ENCODE data around the gene AP2S1. TPM values are rescaled to one million over a fixed set of nuclear protein-coding genes. Genes with fewer than 3 reads are reported as not detected.

AP2S1 gene
- total and polyA plus RNA-seq, 2 of the 8 experiments (the other 6 are each of a cell fraction or from before 2014, with no cell fraction given), result 195 to 211 TPM

DNA sequence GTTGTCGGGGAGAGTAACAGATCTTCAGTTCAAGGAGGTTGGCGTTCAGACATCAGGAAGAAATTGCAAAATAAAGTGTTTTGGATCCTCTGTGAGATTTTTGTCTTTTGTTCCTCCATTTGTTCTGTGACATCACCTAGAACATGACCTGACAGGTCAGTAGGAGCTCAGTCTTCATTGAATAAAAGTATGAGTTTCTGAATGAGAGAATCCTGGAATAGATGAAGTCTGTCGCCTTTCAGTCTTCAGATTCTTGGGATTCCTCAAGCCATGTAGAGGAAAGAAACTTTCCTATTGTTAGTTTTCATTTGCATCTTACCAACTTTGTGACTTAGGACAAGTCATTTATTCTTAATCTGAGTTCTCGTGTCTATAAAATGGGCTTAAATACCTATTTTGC is 24.6 kb upstream of the AP2S1 start:
- Histone ChIP-seq H4K91ac (replicated peaks; ENCODE audit: insufficient read length, low read length) (no peak overlapping the region), H3K79me1 (ENCODE audit: low read depth, low read length) (peaks cover 4% of the 10 kb centered on the region), H3K23me2 (ENCODE audit: low read depth, low read length) (no peaks in the 10 kb centered on the region), H3K4me2 (ENCODE audit: insufficient read depth in 1 of 2, low read depth in 2 of 2, low read length in 2 of 2) (peak overlapping the region in 1 of 2 experiments; percentile 6; a peak in 1 of 4 replicates), H2AK5ac (ENCODE audit: low read depth, low read length) (no peak overlapping the region), H2BK12ac (ENCODE audit: low read depth, low read length) (no peak overlapping the region), H3K9ac (replicated peaks in 1 of 4; ENCODE audit: extremely low read depth in 1 of 4, low read depth in 3 of 4, low read length in 3 of 4) (no peak overlapping the region), H2BK20ac (ENCODE audit: low read length) (no peak overlapping the region), H3K27ac (ENCODE audit: low read depth, low read length) (no peak overlapping the region), H4K8ac (ENCODE audit: extremely low read depth, insufficient read depth, low read length) (no peak overlapping the region), H3K36me3 (ENCODE audit: control insufficient read depth in 2 of 4, insufficient read depth in 4 of 4, low read length in 3 of 4) (no peaks in the 10 kb centered on the region; a peak in 1 of 8 replicates), H3K23ac (ENCODE audit: insufficient read length) (no peak overlapping the region), H3K18ac (ENCODE audit: extremely low read depth, low read length) (no peak overlapping the region), H4K5ac (ENCODE audit: insufficient read length, low read depth, low read length) (no peak overlapping the region), H3K4me1 (replicated peaks in 1 of 4; ENCODE audit: control insufficient read depth in 3 of 4, insufficient read depth in 4 of 4, low read length in 3 of 4) (peaks cover 0 to 3% (median 1%) of the 10 kb centered on the region in 4 experiments; a peak in 2 of 7 replicates), H2BK5ac (ENCODE audit: low read depth, low read length) (no peak overlapping the region), H3K27me3 (replicated peaks in 1 of 4; ENCODE audit: control insufficient read depth in 3 of 4, extremely low read depth in 1 of 4, insufficient read depth in 3 of 4, low read length in 3 of 4) (no peaks in the 10 kb centered on the region), H2BK15ac (ENCODE audit: low read length) (no peak overlapping the region), H3K56ac (replicated peaks; ENCODE audit: insufficient read length, low read depth, low read length) (no peak overlapping the region), H3K4me3 (ENCODE audit: extremely low read depth in 1 of 4, insufficient read depth in 2 of 4, low read depth in 3 of 4, low read length in 4 of 4) (peak overlapping the region in 1 of 4 experiments; percentile 8; a peak in 1 of 8 replicates), H3K4ac (replicated peaks; ENCODE audit: insufficient read length, low read depth, low read length) (no peak overlapping the region), H2BK120ac (replicated peaks; ENCODE audit: low read depth, low read length) (no peak overlapping the region), H2AFZ (ENCODE audit: low read length) (no peak overlapping the region), H3K79me2 (ENCODE audit: control insufficient read depth in 1 of 2, insufficient read depth in 2 of 2, low read length in 2 of 2) (peaks cover 3 to 57% of the 10 kb centered on the region in 2 experiments; a peak in 2 of 4 replicates), H3K14ac (ENCODE audit: insufficient read length) (no peak overlapping the region), H3K9me3 (ENCODE audit: insufficient read depth in 2 of 2, low read depth in 1 of 2, low read length in 1 of 2) (no peaks in the 10 kb centered on the region), H4K20me1 (replicated peaks in 1 of 2; ENCODE audit: control insufficient read depth in 1 of 2, insufficient read depth in 2 of 2, low read length in 2 of 2) (peaks cover 0 to 3% of the 10 kb centered on the region in 2 experiments)
- CTCF ChIA-PET (ENCODE audit: partially characterized antibody), result no interaction called here
- WGBS, 2 experiments (ENCODE audit: extremely low coverage in 1 of 2, insufficient coverage in 1 of 2, insufficient read length in 1 of 2, insufficient replicate concordance in 2 of 2, low coverage in 1 of 2, low lambda C conversion rate in 2 of 2, missing lambda C conversion rate in 1 of 2), result 75% methylated on average over 4 of the region's 4 CpGs; no CpG with 5 or more reads in 1 of the 2 experiments
- no peak for DNase-seq (ENCODE audit: low read depth in 1 of 2, low spot score in 2 of 2)
- POLR2A ChIA-PET (ENCODE audit: partially characterized antibody), result interaction anchor here (3.1 to 12.0 kb wide), 3 partner anchors 8 to 15 kb away, joined by 9 to 102 read pairs (median 58); partner anchors contain the start of gene ARHGAP35
- no peak for FAIRE-seq
- TF ChIP-seq TEAD4 (IDR thresholded peaks at IDR 0.05; ENCODE audit: low read depth, low read length), result peak; percentile 70
- no peak for TF ChIP-seq CBX8 (IDR thresholded peaks at IDR 0.05; ENCODE audit: borderline replicate concordance, low read depth, low read length)

Data from H1 (cell line).